Esophagus squamous epithelium (tissue), 4 donors: ENCODE measurements around the gene SLC24A3.

Experiments used
- CTCF ChIP-seq, 6 experiments: fragments of 450-650 bp in 4 of 6; fragments of 200-600 bp in 2 of 6; sonication (generic) in 2 of 6; IDR thresholded peaks; one replicate each; pipeline ENCODE4 v1.5.1; 2016 to 2019; ENCODE audit warnings: antibody characterized with exemption in 6 of 6, mild to moderate bottlenecking in 4 of 6, moderate library complexity in 4 of 6
- POLR2A ChIP-seq, 4 donors: fragments of 450-650 bp; IDR thresholded peaks; one replicate each; pipeline ENCODE4 v1.6.1; 2017; ENCODE audit warnings: antibody characterized with exemption in 4 of 4, mild to moderate bottlenecking in 4 of 4, moderate library complexity in 3 of 4

- no peak for TF ChIP-seq CTCF (IDR thresholded peaks at IDR 0.05)
- no peak for TF ChIP-seq POLR2A (IDR thresholded peaks at IDR 0.05)
These were observed 210.9 kb downstream of the SLC24A3 start for GRCh38 chr20:19423097-19423899.
